DMS153 treated with DMSO at 0.1 percent for 48 hours (cell line): ENCODE results near the gene IMP4.

Experiments used
- DNase-seq: peaks from one replicate; lab custom pipeline; 2025; ENCODE audit not compliant: unreplicated experiment; lab: John Stamatoyannopoulos, UW

IMP4 gene

GRCh38 chr2:130355578-130356431 is 13.1 kb downstream of the IMP4 start, which contains the start of gene PTPN18:
Gene PTPN18 (plus strand): TSS chr2:130356056. CDS start chr2:130356108, 52 bp downstream.
- peak; percentile 57 for DNase-seq

GRCh38 chr2:130357864-130358263 is 15.2 kb downstream of the IMP4 start:
- DNase-seq, result no peak

GRCh38 chr2:130358420-130359350 is 16.0 kb downstream of the IMP4 start:
- no peak for DNase-seq

- DNase-seq, result no peak
Observed at GRCh38 chr2:130359466-130359865, 16.8 kb downstream of the IMP4 start.

GRCh38 chr2:130363479-130363878 is 20.8 kb downstream of the IMP4 start:
- DNase-seq, result no peak

- no peak for DNase-seq
Observed at GRCh38 chr2:130365075-130365474, 22.4 kb downstream of the IMP4 start.

- no peak for DNase-seq
Observed at GRCh38 chr2:130365963-130366362, 23.3 kb downstream of the IMP4 start.

- no peak for DNase-seq
Observed at GRCh38 chr2:130366720-130367119, 24.0 kb downstream of the IMP4 start.

- no peak for DNase-seq
Observed at GRCh38 chr2:130368786-130369185, 26.1 kb downstream of the IMP4 start.

- no peak for DNase-seq
Observed at GRCh38 chr2:130369311-130369964, 26.7 kb downstream of the IMP4 start.

GRCh38 chr2:130369965-130370341 is 27.3 kb downstream of the IMP4 start:
- DNase-seq, result no peak

GRCh38 chr2:130370490-130370889 is 27.8 kb downstream of the IMP4 start:
- no peak for DNase-seq

- DNase-seq, result no peak
Observed at GRCh38 chr2:130371723-130372054, 29.0 kb downstream of the IMP4 start.

- DNase-seq, result peak; percentile 84
Observed at GRCh38 chr2:130372055-130372832, 29.5 kb downstream of the IMP4 start.

GRCh38 chr2:130372833-130373807 is 30.4 kb downstream of the IMP4 start:
- DNase-seq, result no peak

GRCh38 chr2:130373808-130374365 is 31.2 kb downstream of the IMP4 start:
- no peak for DNase-seq

- DNase-seq, result no peak
Observed at GRCh38 chr2:130374587-130375290, 32.0 kb downstream of the IMP4 start.
